Amniotic epithelial cell (primary cell): ENCODE results near the gene ATOSA.

Experiments
- DNase-seq: peaks from one replicate; pipeline ENCODE4 v3.0.0-alpha.2; 2010; ENCODE audit warnings: low read depth

Gene ATOSA

GRCh38 chr15:52679232-52680040 lies at the start of gene ATOSA:
ATOSA (minus strand) TSS chr15:52679388; CDS start chr15:52678021, 1,367 bp downstream.
- peak; percentile 86 for DNase-seq

- DNase-seq, result peak; percentile 56
Measured at GRCh38 chr15:52728899-52729298, 49.7 kb upstream of the ATOSA start.

GRCh38 chr15:52727815-52728214 lies 48.6 kb upstream of the ATOSA start:
- DNase-seq, result no peak

GRCh38 chr15:52726195-52726594 lies 47.0 kb upstream of the ATOSA start:
- no peak for DNase-seq

GRCh38 chr15:52718551-52718950 lies 39.4 kb upstream of the ATOSA start:
- DNase-seq, result no peak

- DNase-seq, result peak; percentile 27
Measured at GRCh38 chr15:52717924-52718323, 38.7 kb upstream of the ATOSA start.

GRCh38 chr15:52717481-52717880 lies 38.3 kb upstream of the ATOSA start:
- DNase-seq, result no peak

GRCh38 chr15:52716536-52716935 lies 37.3 kb upstream of the ATOSA start:
- no peak for DNase-seq

GRCh38 chr15:52715411-52715810 lies 36.2 kb upstream of the ATOSA start:
- DNase-seq, result no peak

- DNase-seq, result no peak
Measured at GRCh38 chr15:52714968-52715367, 35.8 kb upstream of the ATOSA start.

- no peak for DNase-seq
Measured at GRCh38 chr15:52710708-52711389, 31.7 kb upstream of the ATOSA start.

GRCh38 chr15:52710050-52710707 lies 31.0 kb upstream of the ATOSA start:
- no peak for DNase-seq

GRCh38 chr15:52709187-52709981 lies 30.2 kb upstream of the ATOSA start:
- no peak for DNase-seq

- peak; percentile 58 for DNase-seq
Measured at GRCh38 chr15:52706091-52706490, 26.9 kb upstream of the ATOSA start.

GRCh38 chr15:52702390-52702789 lies 23.2 kb upstream of the ATOSA start:
- DNase-seq, result no peak

- no peak for DNase-seq
Measured at GRCh38 chr15:52699457-52699856, 20.3 kb upstream of the ATOSA start.

- no peak for DNase-seq
Measured at GRCh38 chr15:52698514-52698913, 19.3 kb upstream of the ATOSA start.

- no peak for DNase-seq
Measured at GRCh38 chr15:52697051-52697450, 17.9 kb upstream of the ATOSA start.

- DNase-seq, result no peak
Measured at GRCh38 chr15:52695154-52695553, 16.0 kb upstream of the ATOSA start.

- DNase-seq, result no peak
Measured at GRCh38 chr15:52689562-52689961, 10.4 kb upstream of the ATOSA start.

- no peak for DNase-seq
Measured at GRCh38 chr15:52683580-52683979, 4.4 kb upstream of the ATOSA start.

GRCh38 chr15:52682781-52683180 lies 3.6 kb upstream of the ATOSA start:
- no peak for DNase-seq
